Neural progenitor cell (in vitro differentiated cells): ENCODE measurements around the gene KRT82.

Experiments
- CTCF ChIP-seq: fragments of 200-600 bp; sonication (generic); IDR thresholded peaks from 2 replicates; pipeline ENCODE4 v1.5.1; 2017; ENCODE audit warnings: antibody characterized with exemption, mild to moderate bottlenecking
- EZH2 ChIP-seq: fragments of 200-600 bp; sonication (generic); IDR thresholded peaks from 2 replicates; pipeline ENCODE4 v1.6.1; 2017; ENCODE audit warnings: antibody characterized with exemption, mild to moderate bottlenecking, moderate library complexity
- EZH2phosphoT487 ChIP-seq: fragments of 200-600 bp; sonication (generic); IDR thresholded peaks from 2 replicates; pipeline ENCODE4 v1.6.1; 2017; ENCODE audit warnings: antibody characterized with exemption

GRCh38 chr12:52377266-52377665 is 28.9 kb downstream of the KRT82 start:
- TF ChIP-seq CTCF = no peak
- TF ChIP-seq EZH2 = no peak
- TF ChIP-seq EZH2phosphoT487 = no peak
